GM19099 (cell line): Measurements from ENCODE around the gene STS.

Source experiments
- POLR2A ChIP-seq: IDR thresholded peaks from 3 replicates; pipeline ENCODE4 v1.6.1; 2011; ENCODE audit warnings: low read depth; ENCODE audit not compliant: insufficient read length; ENCODE audit errors: extremely low read depth

The STS gene

DNA sequence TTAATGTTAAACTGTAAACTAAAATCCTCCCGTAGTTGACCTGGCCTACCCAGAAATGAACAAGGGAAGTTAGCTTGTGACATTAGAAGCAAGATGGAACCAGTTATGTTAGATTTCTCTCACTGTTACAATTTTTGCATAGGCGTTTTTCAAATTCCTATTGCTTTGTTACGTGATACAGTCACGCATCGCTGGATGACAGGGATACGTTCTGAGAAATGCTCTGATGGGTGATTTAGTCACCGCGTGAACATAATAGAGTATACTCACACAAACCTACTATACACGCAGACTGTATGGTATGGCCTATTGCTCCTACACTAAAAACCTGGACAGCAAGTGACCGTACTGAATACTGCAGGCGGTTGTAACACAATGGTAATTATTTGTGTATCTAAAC lies 47.1 kb downstream of the STS start:
- TF ChIP-seq POLR2A, result no peak
